Neural cell (in vitro differentiated cells): Measurements from ENCODE around the gene P2RX4. TPM values are rescaled to one million over a fixed set of nuclear protein-coding genes. Genes with fewer than 3 reads are reported as not detected.

Experiments used
- H2AFZ ChIP-seq: fragments of 200-600, 300-800 bp; sonication (generic), shearing (Covaris generic); 2 replicates; pipeline ENCODE4 v1.6.0; 2014; ENCODE audit warnings: low read depth, mild to moderate bottlenecking, antibody characterized with exemption, low read length, moderate library complexity
- H3F3A ChIP-seq: fragments of 200-600 bp; shearing (Covaris generic); 2 replicates; pipeline ENCODE4 v1.6.1; 2016; ENCODE audit warnings: mild to moderate bottlenecking, moderate library complexity, mixed read lengths, antibody characterized with exemption, low read length; ENCODE audit not compliant: insufficient read depth, poor library complexity, severe bottlenecking
- H3K27ac ChIP-seq: fragments of 200-600, 300-800 bp; sonication (generic), shearing (Covaris generic); 2 replicates; pipeline ENCODE4 v1.5.1; 2014; ENCODE audit warnings: mild to moderate bottlenecking, low read length, moderate library complexity
- H3K27me3 ChIP-seq: fragments of 300-800, 200-600 bp; sonication (generic), shearing (Covaris generic); 2 replicates; pipeline ENCODE4 v1.6.0; 2014; ENCODE audit warnings: mild to moderate bottlenecking, low read depth, low read length, moderate library complexity; ENCODE audit not compliant: insufficient read depth
- H3K36me3 ChIP-seq: fragments of 300-800, 200-600 bp; sonication (generic), shearing (Covaris generic); 2 replicates; pipeline ENCODE4 v1.5.1; 2014; ENCODE audit warnings: mild to moderate bottlenecking, antibody characterized with exemption, low read length, moderate library complexity; ENCODE audit not compliant: insufficient read depth
- H3K4me2 ChIP-seq: fragments of 300-800, 200-600 bp; sonication (generic), shearing (Covaris generic); 2 replicates; pipeline ENCODE4 v1.6.0; 2014; ENCODE audit warnings: mild to moderate bottlenecking, low read length
- H3K4me3 ChIP-seq: fragments of 300-800, 200-600 bp; sonication (generic), shearing (Covaris generic); 2 replicates; pipeline ENCODE4 v1.5.1; 2014; ENCODE audit warnings: mild to moderate bottlenecking, low read length, moderate library complexity
- H3K79me2 ChIP-seq: fragments of 200-600 bp; shearing (Covaris generic); replicated peaks from 2 replicates; pipeline ENCODE4 v1.6.0; 2014; ENCODE audit warnings: mild to moderate bottlenecking, low read length, moderate library complexity; ENCODE audit not compliant: insufficient read depth
- H3K9ac ChIP-seq: fragments of 300-800, 200-600 bp; sonication (generic), shearing (Covaris generic); 2 replicates; pipeline ENCODE4 v1.6.1; 2016; ENCODE audit warnings: mild to moderate bottlenecking, low read length, mixed read lengths
- H3K9me2 ChIP-seq: fragments of 200-600 bp; shearing (Covaris generic); 2 replicates; pipeline ENCODE4 v1.6.1; 2016; ENCODE audit warnings: mild to moderate bottlenecking, low read length, mixed read lengths; ENCODE audit not compliant: insufficient read depth
- H3K9me3 ChIP-seq: fragments of 200-600, 300-800 bp; sonication (generic), shearing (Covaris generic); 2 replicates; pipeline ENCODE4 v1.6.1; 2016; ENCODE audit warnings: mild to moderate bottlenecking, mixed run types, low read length, moderate library complexity, mixed read lengths
- H4K20me1 ChIP-seq: fragments of 200-600 bp; shearing (Covaris generic); 2 replicates; pipeline ENCODE4 v1.6.1; 2016; ENCODE audit warnings: mild to moderate bottlenecking, mixed run types; ENCODE audit not compliant: insufficient read depth
- EP300 ChIP-seq: fragments of 450-650 bp; conservative IDR thresholded peaks from 2 replicates; pipeline ENCODE4 v1.6.1; 2014; ENCODE audit warnings: antibody characterized with exemption, mild to moderate bottlenecking, moderate library complexity; ENCODE audit not compliant: poor library complexity, severe bottlenecking
- EZH2 ChIP-seq: fragments of 200-600, 300-800 bp; shearing (Covaris generic), sonication (generic); IDR thresholded peaks from 2 replicates; pipeline ENCODE4 v1.6.1; 2014; ENCODE audit warnings: antibody characterized with exemption, low read length, borderline replicate concordance, mild to moderate bottlenecking; ENCODE audit not compliant: insufficient read depth, poor library complexity, severe bottlenecking
- MXI1 ChIP-seq: fragments of 450-650 bp; conservative IDR thresholded peaks from 2 replicates; pipeline ENCODE4 v1.6.1; 2014; ENCODE audit warnings: antibody characterized with exemption, mild to moderate bottlenecking; ENCODE audit not compliant: poor library complexity, severe bottlenecking
- POLR2AphosphoS5 ChIP-seq: IDR thresholded peaks from 2 replicates; pipeline ENCODE4 v1.6.1; 2012
- RAD21 ChIP-seq: fragments of 450-650 bp; conservative IDR thresholded peaks from 2 replicates; pipeline ENCODE4 v1.6.1; 2014; ENCODE audit warnings: antibody characterized with exemption, mild to moderate bottlenecking, moderate library complexity
- SMC3 ChIP-seq: fragments of 450-650 bp; conservative IDR thresholded peaks from 2 replicates; pipeline ENCODE4 v1.6.1; 2014; ENCODE audit warnings: antibody characterized with exemption, mild to moderate bottlenecking, moderate library complexity; ENCODE audit not compliant: poor library complexity
- TAF1 ChIP-seq: IDR thresholded peaks from 2 replicates; pipeline ENCODE4 v1.6.1; 2012; ENCODE audit warnings: low read depth
- polyA plus RNA-seq: library from polyadenylated mRNA; depleted of rRNA; stranded (reverse); fragments of >200 nt; gene quantifications from 2 replicates; pipeline ENCODE4 v1.2.3, GENCODE V29; 2014
- TF ChIP-seq, protein P1 (sequence below): fragments of 450-650 bp; IDR thresholded peaks from 2 replicates; pipeline ENCODE4 v1.5.1; 2014; ENCODE audit warnings: antibody characterized with exemption, mild to moderate bottlenecking, moderate library complexity; ENCODE audit not compliant: poor library complexity, severe bottlenecking
- TF ChIP-seq, protein P2 (sequence below): IDR thresholded peaks from 2 replicates; pipeline ENCODE4 v1.6.1; 2012; ENCODE audit warnings: borderline replicate concordance

The P2RX4 gene
- polyA plus RNA-seq, 1 donor from 2014 or later = 5.8 TPM

DNA sequence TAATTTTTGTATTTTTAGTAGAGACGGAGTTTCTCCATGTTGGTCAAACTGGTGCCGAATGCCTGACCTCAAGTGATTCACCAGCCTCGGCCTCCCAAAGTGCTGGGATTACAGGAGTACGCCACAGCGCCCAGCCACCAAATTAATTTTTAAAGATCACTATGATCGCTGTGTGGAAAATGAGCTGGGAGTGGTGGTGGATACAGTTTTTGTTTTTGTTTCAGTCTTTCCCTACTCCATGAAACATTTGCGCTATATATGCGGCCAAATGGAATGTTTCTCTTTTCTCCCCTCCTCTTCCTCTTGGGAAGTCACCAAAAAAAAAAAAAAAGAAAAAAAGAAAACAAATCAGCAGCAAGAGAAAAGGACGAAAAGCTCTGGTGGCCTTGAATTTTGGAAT is 20.8 kb upstream of the P2RX4 start:
- H4K20me1 ChIP-seq = no peaks in the 10 kb centered on the region
- no peak overlapping the region for H3K9ac ChIP-seq
- H3K4me3 ChIP-seq = no peak overlapping the region
- H3K9me2 ChIP-seq = no peaks in the 10 kb centered on the region
- H3K9me3 ChIP-seq = no peaks in the 10 kb centered on the region
- TF ChIP-seq SMC3 = no peak
- no peak for TF ChIP-seq EP300
- TF ChIP-seq, protein P1, sequence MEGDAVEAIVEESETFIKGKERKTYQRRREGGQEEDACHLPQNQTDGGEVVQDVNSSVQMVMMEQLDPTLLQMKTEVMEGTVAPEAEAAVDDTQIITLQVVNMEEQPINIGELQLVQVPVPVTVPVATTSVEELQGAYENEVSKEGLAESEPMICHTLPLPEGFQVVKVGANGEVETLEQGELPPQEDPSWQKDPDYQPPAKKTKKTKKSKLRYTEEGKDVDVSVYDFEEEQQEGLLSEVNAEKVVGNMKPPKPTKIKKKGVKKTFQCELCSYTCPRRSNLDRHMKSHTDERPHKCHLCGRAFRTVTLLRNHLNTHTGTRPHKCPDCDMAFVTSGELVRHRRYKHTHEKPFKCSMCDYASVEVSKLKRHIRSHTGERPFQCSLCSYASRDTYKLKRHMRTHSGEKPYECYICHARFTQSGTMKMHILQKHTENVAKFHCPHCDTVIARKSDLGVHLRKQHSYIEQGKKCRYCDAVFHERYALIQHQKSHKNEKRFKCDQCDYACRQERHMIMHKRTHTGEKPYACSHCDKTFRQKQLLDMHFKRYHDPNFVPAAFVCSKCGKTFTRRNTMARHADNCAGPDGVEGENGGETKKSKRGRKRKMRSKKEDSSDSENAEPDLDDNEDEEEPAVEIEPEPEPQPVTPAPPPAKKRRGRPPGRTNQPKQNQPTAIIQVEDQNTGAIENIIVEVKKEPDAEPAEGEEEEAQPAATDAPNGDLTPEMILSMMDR = no peak
- no peak for TF ChIP-seq TAF1
- no peak for TF ChIP-seq POLR2AphosphoS5
- no peak for TF ChIP-seq EZH2
- TF ChIP-seq, protein P2, sequence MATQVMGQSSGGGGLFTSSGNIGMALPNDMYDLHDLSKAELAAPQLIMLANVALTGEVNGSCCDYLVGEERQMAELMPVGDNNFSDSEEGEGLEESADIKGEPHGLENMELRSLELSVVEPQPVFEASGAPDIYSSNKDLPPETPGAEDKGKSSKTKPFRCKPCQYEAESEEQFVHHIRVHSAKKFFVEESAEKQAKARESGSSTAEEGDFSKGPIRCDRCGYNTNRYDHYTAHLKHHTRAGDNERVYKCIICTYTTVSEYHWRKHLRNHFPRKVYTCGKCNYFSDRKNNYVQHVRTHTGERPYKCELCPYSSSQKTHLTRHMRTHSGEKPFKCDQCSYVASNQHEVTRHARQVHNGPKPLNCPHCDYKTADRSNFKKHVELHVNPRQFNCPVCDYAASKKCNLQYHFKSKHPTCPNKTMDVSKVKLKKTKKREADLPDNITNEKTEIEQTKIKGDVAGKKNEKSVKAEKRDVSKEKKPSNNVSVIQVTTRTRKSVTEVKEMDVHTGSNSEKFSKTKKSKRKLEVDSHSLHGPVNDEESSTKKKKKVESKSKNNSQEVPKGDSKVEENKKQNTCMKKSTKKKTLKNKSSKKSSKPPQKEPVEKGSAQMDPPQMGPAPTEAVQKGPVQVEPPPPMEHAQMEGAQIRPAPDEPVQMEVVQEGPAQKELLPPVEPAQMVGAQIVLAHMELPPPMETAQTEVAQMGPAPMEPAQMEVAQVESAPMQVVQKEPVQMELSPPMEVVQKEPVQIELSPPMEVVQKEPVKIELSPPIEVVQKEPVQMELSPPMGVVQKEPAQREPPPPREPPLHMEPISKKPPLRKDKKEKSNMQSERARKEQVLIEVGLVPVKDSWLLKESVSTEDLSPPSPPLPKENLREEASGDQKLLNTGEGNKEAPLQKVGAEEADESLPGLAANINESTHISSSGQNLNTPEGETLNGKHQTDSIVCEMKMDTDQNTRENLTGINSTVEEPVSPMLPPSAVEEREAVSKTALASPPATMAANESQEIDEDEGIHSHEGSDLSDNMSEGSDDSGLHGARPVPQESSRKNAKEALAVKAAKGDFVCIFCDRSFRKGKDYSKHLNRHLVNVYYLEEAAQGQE = no peak
- TF ChIP-seq RAD21 = no peak
- H3K4me2 ChIP-seq = no peak overlapping the region
- H3K79me2 ChIP-seq = no peaks in the 10 kb centered on the region
- no peaks in the 10 kb centered on the region for H3F3A ChIP-seq
- no peak overlapping the region for H2AFZ ChIP-seq
- H3K27me3 ChIP-seq = no peaks in the 10 kb centered on the region
- no peak overlapping the region for H3K27ac ChIP-seq
- H3K36me3 ChIP-seq = no peaks in the 10 kb centered on the region

DNA sequence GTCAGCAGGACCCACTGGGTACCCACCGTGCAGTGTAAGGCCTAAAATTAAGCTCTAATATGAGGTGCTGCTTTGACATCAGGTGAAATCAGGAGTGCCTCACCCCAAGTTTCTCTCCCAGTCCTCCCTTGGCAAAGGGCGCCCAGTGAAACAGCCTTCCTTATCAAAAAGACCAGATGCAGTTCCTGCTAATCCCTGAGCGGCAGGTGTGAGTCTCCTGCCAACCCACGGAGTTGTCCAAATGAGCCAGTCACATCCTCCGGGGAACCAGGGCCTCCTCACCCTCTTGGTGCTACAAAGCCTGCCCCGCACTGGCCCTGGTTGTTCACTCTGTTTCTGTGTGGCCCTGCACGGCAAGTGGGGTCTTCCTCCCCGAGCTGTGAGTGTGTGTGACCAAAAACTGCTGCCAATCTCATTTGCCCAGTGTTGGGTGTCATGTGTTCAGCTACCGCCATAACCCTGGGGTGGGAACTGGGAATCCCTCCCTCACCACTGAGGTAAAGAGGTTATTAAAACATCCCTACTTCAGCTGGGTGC is 20.2 kb upstream of the P2RX4 start:
- Histone ChIP-seq H3K27ac (no peak overlapping the region), H4K20me1 (no peaks in the 10 kb centered on the region), H3K27me3 (no peaks in the 10 kb centered on the region), H3F3A (no peaks in the 10 kb centered on the region), H3K9me3 (no peaks in the 10 kb centered on the region), H3K36me3 (no peaks in the 10 kb centered on the region), H3K4me2 (no peak overlapping the region), H3K4me3 (no peak overlapping the region), H2AFZ (no peak overlapping the region), H3K79me2 (no peaks in the 10 kb centered on the region), H3K9me2 (no peaks in the 10 kb centered on the region), H3K9ac (no peak overlapping the region)
- TF ChIP-seq TAF1 (no peak), SMC3 (no peak), EP300 (no peak), MXI1 (no peak), EZH2 (no peak), RAD21 (no peak)
- TF ChIP-seq, protein P2 = no peak
